OCI-LY1 (cell line): ENCODE results near the gene TOGARAM2.

Source experiments
- H2AFZ ChIP-seq: fragments of 200-600 bp; sonication (generic), shearing (Covaris generic); 2 replicates; pipeline ENCODE4 v1.6.0; 2014; ENCODE audit warnings: antibody characterized with exemption, mild to moderate bottlenecking, low read length
- H3F3A ChIP-seq: fragments of 200-600 bp; sonication (generic), shearing (Covaris generic); 2 replicates; pipeline ENCODE4 v1.6.0; 2014; ENCODE audit warnings: mild to moderate bottlenecking, antibody characterized with exemption, low read length, moderate library complexity; ENCODE audit not compliant: insufficient read depth
- H3K27ac ChIP-seq: fragments of 200-600 bp; sonication (generic); 2 replicates; pipeline ENCODE4 v1.5.1; 2014; ENCODE audit warnings: low read length, mixed run types, mild to moderate bottlenecking, low read depth; ENCODE audit not compliant: poor library complexity, severe bottlenecking
- H3K27me3 ChIP-seq: fragments of 200-600 bp; sonication (generic); 2 replicates; pipeline ENCODE4 v1.6.0; 2014; ENCODE audit warnings: antibody characterized with exemption, mild to moderate bottlenecking, low read length, moderate library complexity; ENCODE audit not compliant: insufficient read depth
- H3K36me3 ChIP-seq: fragments of 200-600 bp; sonication (generic); 2 replicates; pipeline ENCODE4 v1.6.1; 2014; ENCODE audit warnings: mild to moderate bottlenecking, antibody characterized with exemption, low read length, moderate library complexity, mixed read lengths; ENCODE audit not compliant: insufficient read depth
- H3K4me1 ChIP-seq: fragments of 200-600 bp; sonication (generic); 2 replicates; pipeline ENCODE4 v1.5.1; 2014; ENCODE audit warnings: mild to moderate bottlenecking, low read length, moderate library complexity; ENCODE audit not compliant: insufficient read depth, severe bottlenecking
- H3K4me2 ChIP-seq: fragments of 200-600 bp; sonication (generic), shearing (Covaris generic); 2 replicates; pipeline ENCODE4 v1.6.1; 2014; ENCODE audit warnings: low read length
- H3K4me3 ChIP-seq: fragments of 200-600 bp; sonication (generic); 2 replicates; pipeline ENCODE4 v1.5.1; 2014; ENCODE audit warnings: low read length, low read depth, mild to moderate bottlenecking, mixed read lengths; ENCODE audit not compliant: poor library complexity, severe bottlenecking
- H3K79me2 ChIP-seq: fragments of 200-600 bp; shearing (Covaris generic); 2 replicates; pipeline ENCODE4 v1.6.1; 2016; ENCODE audit warnings: mixed run types, low read length, mixed read lengths; ENCODE audit not compliant: insufficient read depth
- H3K9ac ChIP-seq: fragments of 200-600 bp; sonication (generic), shearing (Covaris generic); 2 replicates; pipeline ENCODE4 v1.6.1; 2014; ENCODE audit warnings: mild to moderate bottlenecking, low read length, mixed read lengths
- H3K9me2 ChIP-seq: fragments of 200-600 bp; sonication (generic), shearing (Covaris generic); 2 replicates; pipeline ENCODE4 v1.6.1; 2014; ENCODE audit warnings: low read depth, mild to moderate bottlenecking, low read length, mixed read lengths
- H3K9me3 ChIP-seq: fragments of 200-600 bp; shearing (Covaris generic); 2 replicates; pipeline ENCODE4 v1.6.1; 2014; ENCODE audit warnings: low read length, mixed read lengths
- H4K20me1 ChIP-seq: fragments of 200-600 bp; sonication (generic), shearing (Covaris generic); 2 replicates; pipeline ENCODE4 v1.6.0; 2016; ENCODE audit warnings: mild to moderate bottlenecking, low read length; ENCODE audit not compliant: insufficient read depth
- EZH2 ChIP-seq: fragments of 200-600 bp; sonication (generic), shearing (Covaris generic); IDR thresholded peaks from 2 replicates; pipeline ENCODE4 v1.8.0; 2017; ENCODE audit warnings: borderline replicate concordance, mixed run types, mild to moderate bottlenecking, antibody characterized with exemption, low read length, moderate library complexity, mixed read lengths
- TF ChIP-seq, protein P1 (sequence below): fragments of 200-600 bp; sonication (generic), shearing (Covaris generic); IDR thresholded peaks from 2 replicates; pipeline ENCODE4 v1.5.1; 2017; ENCODE audit warnings: mild to moderate bottlenecking, antibody characterized with exemption, low read length, moderate library complexity, mixed read lengths

Gene TOGARAM2

DNA sequence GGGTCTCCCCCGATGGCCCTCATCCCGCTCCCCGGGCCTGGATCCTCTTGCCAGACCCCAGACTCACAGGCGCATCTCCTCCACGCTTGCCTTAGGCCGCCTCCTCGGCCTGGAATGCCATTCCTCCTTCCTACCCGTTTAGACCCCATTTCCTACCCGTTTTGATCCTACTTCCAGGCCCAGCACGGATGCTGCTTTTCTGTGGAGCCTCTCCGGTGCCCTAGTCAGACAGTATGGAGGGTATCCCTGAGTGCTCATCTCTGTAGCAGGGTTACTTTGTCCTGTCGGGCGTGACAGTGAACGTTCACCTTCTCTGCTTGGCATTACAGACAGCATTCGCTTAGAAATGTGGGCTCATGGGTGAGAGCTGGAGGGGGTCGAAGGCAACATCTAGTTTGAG, 9.3 kb downstream of the TOGARAM2 start:
- Histone ChIP-seq H3K9me3 (no peaks in the 10 kb centered on the region), H4K20me1 (no peaks in the 10 kb centered on the region), H3K4me3 (no peak overlapping the region), H3F3A (no peaks in the 10 kb centered on the region), H3K9ac (no peak overlapping the region), H3K36me3 (no peaks in the 10 kb centered on the region), H3K79me2 (no peaks in the 10 kb centered on the region), H3K9me2 (no peaks in the 10 kb centered on the region), H3K27ac (no peak overlapping the region), H3K4me1 (no peaks in the 10 kb centered on the region), H3K27me3 (peaks cover 5% of the 10 kb centered on the region; the same call in 1 of the 2 replicates), H2AFZ (no peak overlapping the region), H3K4me2 (no peak overlapping the region)
- TF ChIP-seq, protein P1, sequence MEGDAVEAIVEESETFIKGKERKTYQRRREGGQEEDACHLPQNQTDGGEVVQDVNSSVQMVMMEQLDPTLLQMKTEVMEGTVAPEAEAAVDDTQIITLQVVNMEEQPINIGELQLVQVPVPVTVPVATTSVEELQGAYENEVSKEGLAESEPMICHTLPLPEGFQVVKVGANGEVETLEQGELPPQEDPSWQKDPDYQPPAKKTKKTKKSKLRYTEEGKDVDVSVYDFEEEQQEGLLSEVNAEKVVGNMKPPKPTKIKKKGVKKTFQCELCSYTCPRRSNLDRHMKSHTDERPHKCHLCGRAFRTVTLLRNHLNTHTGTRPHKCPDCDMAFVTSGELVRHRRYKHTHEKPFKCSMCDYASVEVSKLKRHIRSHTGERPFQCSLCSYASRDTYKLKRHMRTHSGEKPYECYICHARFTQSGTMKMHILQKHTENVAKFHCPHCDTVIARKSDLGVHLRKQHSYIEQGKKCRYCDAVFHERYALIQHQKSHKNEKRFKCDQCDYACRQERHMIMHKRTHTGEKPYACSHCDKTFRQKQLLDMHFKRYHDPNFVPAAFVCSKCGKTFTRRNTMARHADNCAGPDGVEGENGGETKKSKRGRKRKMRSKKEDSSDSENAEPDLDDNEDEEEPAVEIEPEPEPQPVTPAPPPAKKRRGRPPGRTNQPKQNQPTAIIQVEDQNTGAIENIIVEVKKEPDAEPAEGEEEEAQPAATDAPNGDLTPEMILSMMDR, result no peak
- TF ChIP-seq EZH2, result no peak

DNA sequence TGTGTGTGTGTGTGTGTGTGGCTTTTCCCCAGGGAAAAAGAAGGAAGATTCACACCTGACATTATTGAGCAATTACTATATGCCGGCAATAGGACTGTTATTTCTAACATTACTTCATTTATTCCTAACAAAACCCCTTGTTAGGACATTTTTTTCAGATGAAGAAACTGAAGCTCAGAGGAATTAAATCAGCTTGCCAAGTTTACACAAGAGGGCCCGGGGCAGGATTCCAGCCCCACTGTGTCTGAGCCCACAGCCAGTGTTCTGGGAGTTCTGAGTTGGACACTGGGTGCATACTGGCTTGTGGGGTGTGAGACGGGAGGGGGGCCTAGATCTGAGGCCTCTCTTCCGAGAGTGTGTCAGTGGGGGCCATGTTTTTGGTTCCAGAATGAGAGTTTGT, 9.9 kb downstream of the TOGARAM2 start:
- no peaks in the 10 kb centered on the region for H3K79me2 ChIP-seq

DNA sequence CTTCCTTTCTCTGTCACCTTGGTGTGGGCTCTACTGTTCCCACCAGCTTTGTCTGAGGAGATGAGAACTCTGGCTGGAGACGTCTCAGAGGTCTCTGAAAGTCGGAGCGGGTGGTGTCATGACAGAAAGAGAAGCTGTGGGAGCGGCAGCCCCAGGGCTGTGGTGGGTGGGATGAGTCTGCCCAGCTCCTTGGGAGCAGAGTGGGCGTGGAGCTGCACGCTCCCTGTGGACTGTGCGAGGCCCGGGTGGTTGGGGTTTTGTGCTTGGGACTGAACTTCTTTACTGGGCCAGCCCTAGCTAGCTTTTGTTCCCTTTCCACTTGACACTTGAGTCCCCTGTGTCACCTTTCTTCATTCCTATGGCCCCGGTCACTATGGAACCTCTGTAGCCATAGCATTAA, 10.4 kb downstream of the TOGARAM2 start:
- Histone ChIP-seq H2AFZ (no peak overlapping the region), H4K20me1 (no peaks in the 10 kb centered on the region), H3K27ac (no peak overlapping the region), H3K4me1 (no peaks in the 10 kb centered on the region), H3F3A (no peaks in the 10 kb centered on the region), H3K9ac (no peak overlapping the region), H3K9me2 (no peaks in the 10 kb centered on the region), H3K36me3 (no peaks in the 10 kb centered on the region), H3K79me2 (no peaks in the 10 kb centered on the region), H3K4me2 (no peak overlapping the region), H3K27me3 (peaks cover 5% of the 10 kb centered on the region; the same call in 1 of the 2 replicates), H3K4me3 (no peak overlapping the region), H3K9me3 (no peaks in the 10 kb centered on the region)
- no peak for TF ChIP-seq EZH2
- TF ChIP-seq, protein P1, result no peak

More for the DNA sequence above, 9.9 kb downstream of the TOGARAM2 start:
- H3K27ac ChIP-seq, result no peak overlapping the region
- H3K9me3 ChIP-seq, result no peaks in the 10 kb centered on the region
- no peaks in the 10 kb centered on the region for H3K4me1 ChIP-seq
- no peak overlapping the region for H3K4me3 ChIP-seq
- H3K27me3 ChIP-seq, result peaks cover 5% of the 10 kb centered on the region; the same call in 1 of the 2 replicates
- H3K9me2 ChIP-seq, result no peaks in the 10 kb centered on the region
- H3K4me2 ChIP-seq, result no peak overlapping the region
- TF ChIP-seq EZH2, result no peak
- TF ChIP-seq, protein P1, result no peak
- no peak overlapping the region for H3K9ac ChIP-seq
- H3K36me3 ChIP-seq, result no peaks in the 10 kb centered on the region
- no peak overlapping the region for H2AFZ ChIP-seq
- H3F3A ChIP-seq, result no peaks in the 10 kb centered on the region
- H4K20me1 ChIP-seq, result no peaks in the 10 kb centered on the region
